ENCODE results near the gene ANO5.

ANO5 gene

GRCh38 chr11:22203281-22203680, 10.4 kb downstream of the ANO5 start:
- TF ChIP-seq, protein P1, sequence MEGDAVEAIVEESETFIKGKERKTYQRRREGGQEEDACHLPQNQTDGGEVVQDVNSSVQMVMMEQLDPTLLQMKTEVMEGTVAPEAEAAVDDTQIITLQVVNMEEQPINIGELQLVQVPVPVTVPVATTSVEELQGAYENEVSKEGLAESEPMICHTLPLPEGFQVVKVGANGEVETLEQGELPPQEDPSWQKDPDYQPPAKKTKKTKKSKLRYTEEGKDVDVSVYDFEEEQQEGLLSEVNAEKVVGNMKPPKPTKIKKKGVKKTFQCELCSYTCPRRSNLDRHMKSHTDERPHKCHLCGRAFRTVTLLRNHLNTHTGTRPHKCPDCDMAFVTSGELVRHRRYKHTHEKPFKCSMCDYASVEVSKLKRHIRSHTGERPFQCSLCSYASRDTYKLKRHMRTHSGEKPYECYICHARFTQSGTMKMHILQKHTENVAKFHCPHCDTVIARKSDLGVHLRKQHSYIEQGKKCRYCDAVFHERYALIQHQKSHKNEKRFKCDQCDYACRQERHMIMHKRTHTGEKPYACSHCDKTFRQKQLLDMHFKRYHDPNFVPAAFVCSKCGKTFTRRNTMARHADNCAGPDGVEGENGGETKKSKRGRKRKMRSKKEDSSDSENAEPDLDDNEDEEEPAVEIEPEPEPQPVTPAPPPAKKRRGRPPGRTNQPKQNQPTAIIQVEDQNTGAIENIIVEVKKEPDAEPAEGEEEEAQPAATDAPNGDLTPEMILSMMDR (IDR thresholded peaks at IDR 0.05; ENCODE audit: insufficient read depth, low read length, poor library complexity, severe bottlenecking) = no peak
- TF ChIP-seq EZH2phosphoT487 (conservative IDR thresholded peaks at IDR 0.05; ENCODE audit: low read length) = no peak
- no peaks in the 10 kb centered on the region for H4K20me1 ChIP-seq (ENCODE audit: low read depth, low read length)
- H3K79me2 ChIP-seq (ENCODE audit: insufficient read depth, low read length) = no peaks in the 10 kb centered on the region
- no peaks in the 10 kb centered on the region for H3K36me3 ChIP-seq (ENCODE audit: low read length)
- H3K4me2 ChIP-seq (ENCODE audit: low read depth, low read length, poor library complexity, severe bottlenecking) = no peak overlapping the region
- no peaks in the 10 kb centered on the region for H3K9me2 ChIP-seq (replicated peaks; ENCODE audit: insufficient read depth, low read length)
- no peak overlapping the region for H3K27ac ChIP-seq (ENCODE audit: low read depth, low read length)
- no peak overlapping the region for H2AFZ ChIP-seq (ENCODE audit: low read depth, low read length, severe bottlenecking)
- no peaks in the 10 kb centered on the region for H3K9me3 ChIP-seq (ENCODE audit: insufficient read depth, low read length)
- H3K9ac ChIP-seq (ENCODE audit: low read length) = no peak overlapping the region
- no peaks in the 10 kb centered on the region for H3F3A ChIP-seq (ENCODE audit: insufficient read depth)
- 0 out of 2 replicates have a peak, but pooled peaks cover 8% of the 10 kb centered on the region for H3K27me3 ChIP-seq (ENCODE audit: low read length)
- H3K4me3 ChIP-seq (ENCODE audit: insufficient read depth, low read length, poor library complexity, severe bottlenecking) = no peak overlapping the region

GRCh38 chr11:22207162-22207561, 14.3 kb downstream of the ANO5 start:
- Histone ChIP-seq H3K4me3 (ENCODE audit: insufficient read depth, low read length, poor library complexity, severe bottlenecking) (no peak overlapping the region), H2AFZ (ENCODE audit: low read depth, low read length, severe bottlenecking) (no peak overlapping the region), H3K27me3 (ENCODE audit: low read length) (no peaks in the 10 kb centered on the region), H4K20me1 (ENCODE audit: low read depth, low read length) (no peaks in the 10 kb centered on the region), H3F3A (ENCODE audit: insufficient read depth) (no peaks in the 10 kb centered on the region), H3K9me2 (replicated peaks; ENCODE audit: insufficient read depth, low read length) (no peaks in the 10 kb centered on the region), H3K9ac (ENCODE audit: low read length) (no peak overlapping the region), H3K9me3 (ENCODE audit: insufficient read depth, low read length) (no peaks in the 10 kb centered on the region), H3K36me3 (ENCODE audit: low read length) (no peaks in the 10 kb centered on the region), H3K27ac (ENCODE audit: low read depth, low read length) (no peak overlapping the region), H3K4me2 (ENCODE audit: low read depth, low read length, poor library complexity, severe bottlenecking) (no peak overlapping the region), H3K79me2 (ENCODE audit: insufficient read depth, low read length) (no peaks in the 10 kb centered on the region)
- no peak for TF ChIP-seq EZH2phosphoT487 (conservative IDR thresholded peaks at IDR 0.05; ENCODE audit: low read length)
- TF ChIP-seq, protein P1 (IDR thresholded peaks at IDR 0.05; ENCODE audit: insufficient read depth, low read length, poor library complexity, severe bottlenecking) = no peak

DNA sequence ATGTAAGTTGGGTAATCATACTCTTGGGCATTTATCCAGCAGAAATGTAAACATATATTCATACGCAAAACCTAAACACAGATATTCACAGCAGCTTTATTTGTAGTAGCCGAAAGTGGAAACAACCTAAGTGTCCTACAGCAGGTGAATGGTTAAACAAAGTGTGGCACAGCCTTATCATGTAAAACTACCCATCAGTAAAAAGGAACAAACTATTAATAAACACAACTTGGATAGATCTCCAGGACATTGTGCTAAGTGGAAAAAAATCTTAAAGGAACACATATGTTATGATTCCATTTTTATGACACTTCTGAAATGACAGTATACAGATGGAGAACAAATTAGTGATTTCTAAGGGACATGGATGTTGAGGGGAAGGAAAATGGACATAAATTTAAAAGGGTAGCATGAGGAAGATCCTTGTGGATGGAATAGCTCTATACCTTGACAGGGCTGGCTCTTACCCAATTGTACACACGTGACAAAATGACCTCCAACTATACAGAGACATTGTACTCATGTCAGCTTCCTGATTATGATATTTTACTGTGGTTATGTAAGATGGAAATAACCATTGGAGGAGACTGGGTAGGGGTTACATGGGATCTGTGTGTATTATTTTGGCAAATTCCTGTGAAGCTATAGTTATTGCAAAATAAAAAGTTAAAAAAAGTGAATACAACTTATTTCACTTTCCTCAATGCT, 15.4 kb downstream of the ANO5 start:
- TF ChIP-seq EZH2phosphoT487 (conservative IDR thresholded peaks at IDR 0.05; ENCODE audit: low read length) = no peak
- TF ChIP-seq, protein P1 (IDR thresholded peaks at IDR 0.05; ENCODE audit: insufficient read depth, low read length, poor library complexity, severe bottlenecking) = no peak
- no peaks in the 10 kb centered on the region for H3K27me3 ChIP-seq (ENCODE audit: low read length)
- no peaks in the 10 kb centered on the region for H3F3A ChIP-seq (ENCODE audit: insufficient read depth)
- no peak overlapping the region for H3K9ac ChIP-seq (ENCODE audit: low read length)
- H4K20me1 ChIP-seq (ENCODE audit: low read depth, low read length) = no peaks in the 10 kb centered on the region
- H3K9me2 ChIP-seq (replicated peaks; ENCODE audit: insufficient read depth, low read length) = no peaks in the 10 kb centered on the region
- no peaks in the 10 kb centered on the region for H3K79me2 ChIP-seq (ENCODE audit: insufficient read depth, low read length)
- H2AFZ ChIP-seq (ENCODE audit: low read depth, low read length, severe bottlenecking) = no peak overlapping the region
- no peak overlapping the region for H3K4me2 ChIP-seq (ENCODE audit: low read depth, low read length, poor library complexity, severe bottlenecking)
- no peak overlapping the region for H3K4me3 ChIP-seq (ENCODE audit: insufficient read depth, low read length, poor library complexity, severe bottlenecking)
- H3K27ac ChIP-seq (ENCODE audit: low read depth, low read length) = no peak overlapping the region
- no peaks in the 10 kb centered on the region for H3K9me3 ChIP-seq (ENCODE audit: insufficient read depth, low read length)
- no peaks in the 10 kb centered on the region for H3K36me3 ChIP-seq (ENCODE audit: low read length)

Data from SU-DHL-6 (cell line).